ENCODE data around the gene NEK11. TPM values are rescaled to one million over a fixed set of nuclear protein-coding genes. Genes with fewer than 3 reads are reported as not detected.

The NEK11 gene
- total RNA-seq, 1 donor from 2014 or later = 1.9 TPM

DNA sequence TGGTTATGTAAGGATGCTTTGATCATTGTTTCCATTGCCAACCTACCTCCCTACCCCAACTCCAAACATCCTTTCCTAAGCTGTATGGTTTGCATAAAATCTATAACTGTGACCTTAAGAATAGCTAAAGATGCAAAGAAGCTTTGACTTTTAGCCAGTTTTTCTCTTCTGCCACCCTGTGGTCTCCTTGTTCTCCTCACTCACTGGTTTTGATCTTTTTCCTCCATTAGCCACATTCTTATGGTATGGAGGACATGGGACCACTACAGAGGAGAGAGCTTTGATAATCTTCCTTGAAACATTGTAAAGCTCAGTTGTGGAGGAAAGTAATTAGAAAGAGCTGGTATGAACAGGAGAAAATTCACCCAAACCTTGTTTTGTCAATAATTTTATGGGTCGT lies 115.9 kb downstream of the NEK11 start:
- Mint-ChIP-seq H3K4me1 (no peaks in the 10 kb centered on the region), H3K9me3 (peaks cover 2% of the 10 kb centered on the region), H3K4me3 (no peak overlapping the region), H3K27me3 (no peaks in the 10 kb centered on the region), H3K27ac (no peak overlapping the region), H3K36me3 (ENCODE audit: low read depth) (no peaks in the 10 kb centered on the region)
- POLR2A ChIA-PET = no interaction called here
- TF ChIP-seq, protein P1, sequence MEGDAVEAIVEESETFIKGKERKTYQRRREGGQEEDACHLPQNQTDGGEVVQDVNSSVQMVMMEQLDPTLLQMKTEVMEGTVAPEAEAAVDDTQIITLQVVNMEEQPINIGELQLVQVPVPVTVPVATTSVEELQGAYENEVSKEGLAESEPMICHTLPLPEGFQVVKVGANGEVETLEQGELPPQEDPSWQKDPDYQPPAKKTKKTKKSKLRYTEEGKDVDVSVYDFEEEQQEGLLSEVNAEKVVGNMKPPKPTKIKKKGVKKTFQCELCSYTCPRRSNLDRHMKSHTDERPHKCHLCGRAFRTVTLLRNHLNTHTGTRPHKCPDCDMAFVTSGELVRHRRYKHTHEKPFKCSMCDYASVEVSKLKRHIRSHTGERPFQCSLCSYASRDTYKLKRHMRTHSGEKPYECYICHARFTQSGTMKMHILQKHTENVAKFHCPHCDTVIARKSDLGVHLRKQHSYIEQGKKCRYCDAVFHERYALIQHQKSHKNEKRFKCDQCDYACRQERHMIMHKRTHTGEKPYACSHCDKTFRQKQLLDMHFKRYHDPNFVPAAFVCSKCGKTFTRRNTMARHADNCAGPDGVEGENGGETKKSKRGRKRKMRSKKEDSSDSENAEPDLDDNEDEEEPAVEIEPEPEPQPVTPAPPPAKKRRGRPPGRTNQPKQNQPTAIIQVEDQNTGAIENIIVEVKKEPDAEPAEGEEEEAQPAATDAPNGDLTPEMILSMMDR (IDR thresholded peaks at IDR 0.05) = no peak
- CTCF ChIA-PET = no interaction called here
- no peak for DNase-seq
- intact Hi-C loops (cut with micrococcal nuclease) = no loop called here
- ATAC-seq (ENCODE audit: low read depth) = no peak

DNA sequence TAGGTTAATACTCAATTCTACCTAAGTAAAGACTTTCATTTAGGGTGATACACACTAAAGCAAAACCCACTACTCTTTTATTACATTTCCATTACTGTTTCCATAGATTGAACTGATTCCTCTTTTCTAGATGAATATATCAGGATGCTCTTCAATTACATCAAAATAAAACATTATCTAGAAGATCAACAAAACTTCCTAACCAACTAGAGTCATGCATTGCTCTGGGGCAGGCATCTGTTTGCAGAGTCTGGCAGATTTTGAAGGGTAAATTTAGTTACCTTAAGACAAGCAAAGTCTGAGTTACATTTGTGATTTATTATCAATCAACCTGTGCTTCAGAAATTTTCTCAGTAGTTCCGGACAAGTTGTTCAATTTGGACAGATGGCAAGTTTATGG lies 117.1 kb downstream of the NEK11 start:
- ChIA-PET CTCF (no interaction called here), POLR2A (no interaction called here)
- TF ChIP-seq, protein P1 (IDR thresholded peaks at IDR 0.05) = no peak
- no peaks in the 10 kb centered on the region for H3K4me1 Mint-ChIP-seq
- intact Hi-C loops (cut with micrococcal nuclease) = no loop called here
- DNase-seq = no peak
- H3K9me3 Mint-ChIP-seq = peaks cover 2% of the 10 kb centered on the region
- no peak overlapping the region for H3K4me3 Mint-ChIP-seq
- no peaks in the 10 kb centered on the region for H3K36me3 Mint-ChIP-seq (ENCODE audit: low read depth)
- no peak overlapping the region for H3K27ac Mint-ChIP-seq
- ATAC-seq (ENCODE audit: low read depth) = no peak
- no peaks in the 10 kb centered on the region for H3K27me3 Mint-ChIP-seq

DNA sequence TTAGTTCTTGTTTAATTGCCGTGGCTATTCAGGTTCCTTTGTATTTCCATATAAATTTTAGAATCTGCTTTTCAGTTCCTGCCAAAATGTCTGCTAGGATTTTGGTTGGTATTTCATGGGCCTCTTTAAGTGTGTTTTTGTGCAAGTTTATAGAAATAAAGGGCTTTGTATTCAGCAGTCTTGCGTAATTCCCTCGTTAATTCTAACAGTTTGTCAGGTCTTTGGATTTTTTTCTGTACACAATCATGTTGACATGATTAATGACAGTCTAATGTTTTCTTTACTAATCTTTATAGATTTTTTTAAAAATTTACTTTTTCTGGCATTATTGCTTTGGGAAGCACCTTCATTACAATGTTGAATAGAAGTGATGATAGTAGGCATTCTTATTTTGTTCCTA lies 120.9 kb downstream of the NEK11 start:
- H3K9me3 Mint-ChIP-seq = peaks cover 4% of the 10 kb centered on the region
- H3K4me1 Mint-ChIP-seq = no peaks in the 10 kb centered on the region
- TF ChIP-seq, protein P1 (IDR thresholded peaks at IDR 0.05) = no peak
- H3K27me3 Mint-ChIP-seq = peaks cover 3% of the 10 kb centered on the region
- ATAC-seq (ENCODE audit: low read depth) (no peak), DNase-seq (no peak)
- H3K4me3 Mint-ChIP-seq = no peak overlapping the region
- H3K27ac Mint-ChIP-seq = no peak overlapping the region
- ChIA-PET CTCF (no interaction called here), POLR2A (no interaction called here)
- intact Hi-C loops (cut with micrococcal nuclease) = no loop called here
- no peaks in the 10 kb centered on the region for H3K36me3 Mint-ChIP-seq (ENCODE audit: low read depth)

DNA sequence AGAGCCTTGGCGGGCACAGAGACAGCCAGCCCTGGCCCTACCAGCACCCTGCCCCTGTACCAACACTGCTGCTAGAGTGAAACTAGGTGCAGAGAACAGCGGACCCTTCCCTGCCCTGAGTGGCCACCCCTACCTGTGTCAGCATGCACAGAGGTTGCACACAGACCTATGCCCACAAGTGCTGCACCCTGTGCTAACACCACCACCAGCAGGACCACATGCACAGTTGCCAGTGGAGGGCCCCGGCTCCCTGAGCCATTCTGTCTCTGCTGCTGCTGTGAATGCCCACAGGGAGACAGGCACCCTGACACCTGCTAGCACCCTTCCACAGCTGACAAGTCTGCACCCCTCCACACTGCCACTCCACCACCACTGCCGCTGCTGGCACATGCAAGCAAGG lies 131.8 kb downstream of the NEK11 start:
- H3K9me3 Mint-ChIP-seq = no peaks in the 10 kb centered on the region

DNA sequence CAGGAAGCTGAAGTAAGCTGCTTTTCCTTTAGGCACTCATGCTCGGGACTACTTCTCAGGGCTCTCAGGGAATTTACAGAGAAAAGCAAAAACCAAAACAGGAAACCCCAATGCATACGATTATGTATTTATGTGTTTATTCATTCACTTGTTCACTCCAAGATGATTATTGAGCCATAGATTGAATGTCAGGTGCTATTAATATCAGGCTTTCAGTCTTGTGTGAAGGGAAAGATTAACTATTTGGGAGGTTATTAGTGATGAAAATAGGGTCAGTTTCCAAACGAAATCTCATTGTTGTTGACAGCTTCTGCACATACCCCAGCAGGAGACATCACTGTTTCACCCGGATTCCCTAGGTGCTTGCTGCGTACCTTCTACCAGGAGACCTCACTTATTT lies 135.8 kb downstream of the NEK11 start:
- no peak for ATAC-seq (ENCODE audit: low read depth)
- no peak for DNase-seq
- Mint-ChIP-seq H3K4me3 (no peak overlapping the region), H3K9me3 (no peaks in the 10 kb centered on the region), H3K27ac (no peak overlapping the region), H3K27me3 (peaks cover 5% of the 10 kb centered on the region), H3K4me1 (no peaks in the 10 kb centered on the region), H3K36me3 (ENCODE audit: low read depth) (no peaks in the 10 kb centered on the region)
- POLR2A ChIA-PET = no interaction called here
- TF ChIP-seq, protein P1 (IDR thresholded peaks at IDR 0.05) = no peak
- CTCF ChIA-PET = no interaction called here
- intact Hi-C loops (cut with micrococcal nuclease) = no loop called here

More for the DNA sequence above, 131.8 kb downstream of the NEK11 start:
- TF ChIP-seq, protein P1 (IDR thresholded peaks at IDR 0.05) = no peak
- ATAC-seq (ENCODE audit: low read depth) (no peak), DNase-seq (no peak)
- ChIA-PET POLR2A (no interaction called here), CTCF (no interaction called here)
- Mint-ChIP-seq H3K27ac (no peak overlapping the region), H3K36me3 (ENCODE audit: low read depth) (no peaks in the 10 kb centered on the region), H3K4me1 (no peaks in the 10 kb centered on the region), H3K27me3 (peaks cover 7% of the 10 kb centered on the region), H3K4me3 (no peak overlapping the region)
- intact Hi-C loops (cut with micrococcal nuclease) = no loop called here

Data from activated B cell treated with CpG ODN at 0.5 μM for 24 hours (primary cell).